K562 (cell line): ENCODE results near the gene NOP14. TPM values are rescaled to one million over a fixed set of nuclear protein-coding genes. Genes with fewer than 3 reads are reported as not detected.

ENCODE experiments used
- ATAC-seq: fragments of 200-7000 bp; cut with Tn5 transposase; 3 replicates; pipeline ENCODE4 v1.9.1; 2020; ENCODE audit warnings: moderate library complexity
- BruUV-seq: library from RNA; stranded (reverse); fragments of 400-500 nt; replicated peaks from 2 replicates; lab custom pipeline; 2021; lab: Mats Ljungman, UMichigan
- CTCF ChIA-PET: fragments of 300-600 bp; formaldehyde crosslinking; extraction: SDS; loops from one replicate; lab custom pipeline; 2021; ENCODE audit warnings: low intra/inter-chr PET ratio; lab: Yijun Ruan, JAX
- POLR2A ChIA-PET: fragments of 300-600, 350-650 bp; sonication (Branson Sonifier 250); formaldehyde crosslinking; extraction: SDS; loops from one replicate; lab custom pipeline; 2021; ENCODE audit warnings: antibody characterized with exemption, inconsistent platforms; lab: Yijun Ruan, JAX
- DNase-seq, 4 experiments: peaks; one replicate each; pipeline versions ENCODE4 v3.0.0 to v3.0.0-alpha.2; 2011 to 2018; ENCODE audit warnings: low spot score in 3 of 4, mixed read lengths in 3 of 4; ENCODE audit errors: extremely low read depth in 1 of 4
- FAIRE-seq: peaks from 2 replicates; lab custom pipeline; 2011; peaks lifted over from hg19 to GRCh38; lab: Jason Lieb, UNC
- H2AFZ ChIP-seq: 2 replicates; pipeline ENCODE4 v1.6.0; 2011; ENCODE audit warnings: low read depth, low read length, control low read depth, inconsistent platforms
- H3K27ac ChIP-seq: fragments of 200-600 bp; 3 replicates; pipeline ENCODE4 v1.8.0; 2011; ENCODE audit warnings: low read depth, mild to moderate bottlenecking, control low read depth, inconsistent platforms, low read length, moderate library complexity, mixed read lengths; ENCODE audit errors: extremely low read depth
- H3K27me3 ChIP-seq, 2 experiments: fragments of 300-600 bp in 1 of 2; 2 replicates in 1 of 2; 3 replicates in 1 of 2; pipeline versions ENCODE4 v1.6.0 to v1.8.0; 2011; ENCODE audit warnings: inconsistent platforms in 2 of 2, low read length in 2 of 2, mild to moderate bottlenecking in 1 of 2, mixed read lengths in 1 of 2, moderate library complexity in 1 of 2; ENCODE audit not compliant: control insufficient read depth in 2 of 2, insufficient read depth in 2 of 2
- H3K36me3 ChIP-seq: fragments of 300-600 bp; 3 replicates; pipeline ENCODE4 v1.8.0; 2011; ENCODE audit warnings: mild to moderate bottlenecking, low read length, inconsistent platforms; ENCODE audit not compliant: control insufficient read depth, insufficient read depth
- H3K4me1 ChIP-seq, 2 experiments: fragments of 200-600 bp in 1 of 2; replicated peaks in 1 of 2; 2 replicates in 1 of 2; 3 replicates in 1 of 2; pipeline versions ENCODE4 v1.5.1 to v1.8.0; 2011; ENCODE audit warnings: inconsistent platforms in 2 of 2, low read length in 2 of 2, mild to moderate bottlenecking in 1 of 2, mixed read lengths in 1 of 2, moderate library complexity in 1 of 2; ENCODE audit not compliant: control insufficient read depth in 2 of 2, insufficient read depth in 2 of 2
- H3K4me2 ChIP-seq: 2 replicates; pipeline ENCODE4 v1.6.1; 2011; ENCODE audit warnings: low read length, control low read depth, inconsistent platforms, mixed read lengths; ENCODE audit not compliant: insufficient read depth
- H3K4me3 ChIP-seq: fragments of 200-600 bp; sonication (generic), shearing (Covaris generic); 2 replicates; pipeline ENCODE4 v1.5.1; 2016; ENCODE audit warnings: control low read depth, inconsistent platforms
- H3K79me2 ChIP-seq: fragments of 200-600 bp; 3 replicates; pipeline ENCODE4 v1.8.0; 2011; ENCODE audit warnings: low read length, inconsistent platforms; ENCODE audit not compliant: control insufficient read depth, insufficient read depth
- H3K9ac ChIP-seq, 2 experiments: 2 replicates each; pipeline versions ENCODE4 v1.6.0 to v1.6.1; 2011; ENCODE audit warnings: low read depth in 2 of 2, low read length in 2 of 2, control low read depth in 1 of 2, inconsistent platforms in 1 of 2, mild to moderate bottlenecking in 1 of 2, mixed read lengths in 1 of 2; ENCODE audit not compliant: insufficient read depth in 1 of 2
- H3K9me1 ChIP-seq: one replicate; pipeline ENCODE4 v1.6.0; 2011; ENCODE audit warnings: inconsistent platforms, mild to moderate bottlenecking, low read length, moderate library complexity; ENCODE audit not compliant: control insufficient read depth, insufficient read depth
- H3K9me3 ChIP-seq: replicated peaks from 2 replicates; pipeline ENCODE4 v1.5.1; 2011; ENCODE audit warnings: low read depth, low read length, inconsistent platforms; ENCODE audit not compliant: control insufficient read depth, insufficient read depth
- H4K20me1 ChIP-seq: replicated peaks from 2 replicates; pipeline ENCODE4 v1.6.1; 2011; ENCODE audit warnings: low read length, inconsistent platforms, mixed read lengths; ENCODE audit not compliant: control insufficient read depth, insufficient read depth
- ESRRA ChIP-seq: fragments of 450-650 bp; IDR thresholded peaks from 2 replicates; pipeline ENCODE4 v1.6.1; 2014; ENCODE audit warnings: low read depth, mild to moderate bottlenecking, moderate library complexity, borderline replicate concordance
- POLR2A ChIP-seq: fragments of 450-650 bp; conservative IDR thresholded peaks from 2 replicates; pipeline ENCODE4 v1.6.1; 2016
- POLR2G ChIP-seq: fragments of 200-400 bp; formaldehyde crosslinking; IDR thresholded peaks from 2 replicates; pipeline ENCODE4 v1.6.1; 2017; ENCODE audit warnings: low read depth, mild to moderate bottlenecking, antibody characterized with exemption, low read length, moderate library complexity
- RBFOX2 ChIP-seq: fragments of 200-400 bp; formaldehyde crosslinking; IDR thresholded peaks from 2 replicates; pipeline ENCODE4 v1.6.1; 2017; ENCODE audit warnings: low read depth, mild to moderate bottlenecking, low read length, moderate library complexity
- XRCC3 ChIP-seq: fragments of 450-650 bp; IDR thresholded peaks from 2 replicates; pipeline ENCODE4 v1.6.1; 2017; ENCODE audit warnings: mild to moderate bottlenecking, moderate library complexity
- WGBS: fragments of 100-300 bp; shearing (Covaris generic); methylation state at CpG from one replicate; pipeline ENCODE4 v1.1.6; 2016; ENCODE audit warnings: low coverage, mixed read lengths; ENCODE audit not compliant: insufficient coverage; ENCODE audit errors: missing lambda C conversion rate; 5-methylcytosine and 5-hydroxymethylcytosine counted together
- in situ Hi-C: fragments of 300-500 bp; cut with MboI; formaldehyde crosslinking; loops from 4 replicates; pipeline ENCODE4 v1.15.0; 2018; ENCODE audit warnings: inconsistent platforms, mixed read lengths
- intact Hi-C: fragments of 100-400 bp; cut with micrococcal nuclease; formaldehyde crosslinking; loops from 2 replicates; pipeline ENCODE4 v1.14.2; 2022
- polyA plus RNA-seq, 8 experiments: library from polyadenylated mRNA; depleted of rRNA in 4 of 8; stranded (reverse) in 5 of 8; unstranded in 3 of 8; fragments of >200 nt; fragmentation: Nextera tagmentation in 2 of 8; fragmentation: Illumina TruSeq in 1 of 8; extraction: Ambion mirVana in 2 of 8; extraction: Trizol in 1 of 8; gene quantifications; 2 replicates each; pipeline versions ENCODE4 v1.2.1 to v1.2.3, GENCODE V29; 2011 to 2014; ENCODE audit warnings: inconsistent platforms in 1 of 8, missing spikeins in 1 of 8
- total RNA-seq, 7 experiments: library from RNA; depleted of rRNA in 6 of 7; stranded (reverse); fragments of >200 nt in 6 of 7; fragmentation: Illumina TruSeq in 2 of 7; extraction: Trizol in 2 of 7; gene quantifications; 2 replicates each; pipeline versions ENCODE4 v1.2.1 to v1.2.3, GENCODE V29; 2011 to 2021; ENCODE audit warnings: low replicate concordance in 1 of 7
- TF ChIP-seq, protein P1 (sequence below): sonication (generic); IDR thresholded peaks from 2 replicates; pipeline ENCODE4 v1.6.1; 2016
- TF ChIP-seq, protein P2 (sequence below): sonication (generic); formaldehyde crosslinking; IDR thresholded peaks from 2 replicates; pipeline ENCODE4 v1.8.0; 2022; ENCODE audit warnings: mild to moderate bottlenecking, missing genetic modification reagents
- TF ChIP-seq, protein P3 (sequence below), 3 experiments: fragments of 200-800 bp in 1 of 3; sonication (Bioruptor generic) in 1 of 3; sonication (generic) in 1 of 3; formaldehyde crosslinking in 1 of 3; IDR thresholded peaks; 2 replicates each; pipeline versions ENCODE4 v1.6.1 to v1.8.0; 2016 to 2022; ENCODE audit warnings: mild to moderate bottlenecking in 2 of 3, missing compliant biosample characterization in 2 of 3, missing genetic modification characterization in 2 of 3, missing genetic modification reagents in 1 of 3

The NOP14 gene
- total and polyA plus RNA-seq, 9 of the 15 experiments (the other 6 are each of a cell fraction or from before 2014, with no cell fraction given): 12.7 to 76.0 (median 50.9) TPM

DNA sequence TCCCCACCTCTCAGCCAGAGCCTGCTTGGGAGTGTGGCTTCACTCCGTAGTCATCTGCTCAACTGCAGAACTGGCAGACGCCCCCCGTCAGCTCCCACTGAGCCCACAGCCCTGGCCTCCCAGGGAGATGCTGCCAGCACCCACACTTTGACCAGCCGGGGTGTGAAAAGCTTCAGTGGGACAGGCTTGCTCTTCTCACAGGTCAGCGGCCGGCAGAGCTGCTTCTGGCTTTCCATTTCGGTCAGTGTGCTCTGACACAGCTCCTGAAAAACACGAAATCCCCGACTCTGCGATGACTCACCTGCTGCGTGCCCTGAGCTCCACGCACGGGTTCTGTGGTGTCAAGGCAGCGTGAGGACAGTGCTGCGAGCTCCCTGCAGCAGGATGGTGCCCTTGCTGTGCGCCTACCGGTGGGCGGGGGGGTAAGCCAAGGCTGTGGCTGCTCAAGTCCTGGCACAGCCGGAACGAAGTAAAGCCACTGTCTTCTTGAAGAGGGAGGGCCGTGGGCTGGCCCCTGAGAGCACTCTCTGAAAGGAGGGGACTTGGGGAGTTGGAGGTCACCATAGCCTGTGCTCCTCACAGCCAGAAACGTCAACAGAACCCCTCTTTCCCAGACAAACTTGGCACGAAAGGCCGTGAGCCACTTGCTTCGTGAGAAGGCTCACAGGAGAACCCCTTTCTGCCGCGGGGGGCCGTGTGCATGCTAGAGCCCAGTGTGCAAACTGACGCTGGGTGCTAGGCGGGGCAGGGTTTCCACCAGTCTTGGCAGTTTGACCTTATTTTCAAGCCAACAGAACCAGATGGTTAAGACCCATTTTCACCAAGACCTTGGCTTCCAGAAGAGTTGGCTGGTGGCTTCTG is 23.6 kb downstream of the NOP14 start:
- ChIA-PET POLR2A (interaction anchor here (0.6 kb wide), 1 partner anchor 10 kb away, joined by 3 read pairs; no protein-coding TSS in a partner anchor), CTCF (no interaction called here)
- intact Hi-C loops (no loop called here), in situ Hi-C loops (no loop called here)
- no peak for DNase-seq
- Histone ChIP-seq H3K36me3 (peaks cover 79% of the 10 kb centered on the region), H3K4me1 (peaks cover 17 to 39% of the 10 kb centered on the region in 2 experiments; a peak in 4 of 5 replicates), H3K4me3 (no peak overlapping the region), H3K27ac (no peak overlapping the region), H2AFZ (no peak overlapping the region), H3K4me2 (no peak overlapping the region), H3K27me3 (no peaks in the 10 kb centered on the region), H3K9me1 (no peaks in the 10 kb centered on the region), H3K9ac (peak overlapping the region in 1 of 2 experiments; percentile 37; a peak in 1 of 4 replicates), H4K20me1 (peaks cover 17% of the 10 kb centered on the region; the same call in 1 of the 2 replicates), H3K9me3 (no peaks in the 10 kb centered on the region), H3K79me2 (peaks cover 16% of the 10 kb centered on the region; the same call in 2 of the 3 replicates)
- BruUV-seq: no TSS peak
- TF ChIP-seq, protein P1, sequence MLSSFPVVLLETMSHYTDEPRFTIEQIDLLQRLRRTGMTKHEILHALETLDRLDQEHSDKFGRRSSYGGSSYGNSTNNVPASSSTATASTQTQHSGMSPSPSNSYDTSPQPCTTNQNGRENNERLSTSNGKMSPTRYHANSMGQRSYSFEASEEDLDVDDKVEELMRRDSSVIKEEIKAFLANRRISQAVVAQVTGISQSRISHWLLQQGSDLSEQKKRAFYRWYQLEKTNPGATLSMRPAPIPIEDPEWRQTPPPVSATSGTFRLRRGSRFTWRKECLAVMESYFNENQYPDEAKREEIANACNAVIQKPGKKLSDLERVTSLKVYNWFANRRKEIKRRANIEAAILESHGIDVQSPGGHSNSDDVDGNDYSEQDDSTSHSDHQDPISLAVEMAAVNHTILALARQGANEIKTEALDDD: no peak
- TF ChIP-seq POLR2A (peak; percentile 33; the same call in 1 of the 2 replicates), ESRRA (no peak), XRCC3 (no peak), RBFOX2 (peak; percentile 52; the same call in 1 of the 2 replicates), POLR2G (peak; percentile 59)
- TF ChIP-seq, protein P2, sequence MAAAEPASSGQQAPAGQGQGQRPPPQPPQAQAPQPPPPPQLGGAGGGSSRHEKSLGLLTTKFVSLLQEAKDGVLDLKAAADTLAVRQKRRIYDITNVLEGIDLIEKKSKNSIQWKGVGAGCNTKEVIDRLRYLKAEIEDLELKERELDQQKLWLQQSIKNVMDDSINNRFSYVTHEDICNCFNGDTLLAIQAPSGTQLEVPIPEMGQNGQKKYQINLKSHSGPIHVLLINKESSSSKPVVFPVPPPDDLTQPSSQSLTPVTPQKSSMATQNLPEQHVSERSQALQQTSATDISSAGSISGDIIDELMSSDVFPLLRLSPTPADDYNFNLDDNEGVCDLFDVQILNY (CRISPR knock-in tag): no peak
- TF ChIP-seq, protein P3, sequence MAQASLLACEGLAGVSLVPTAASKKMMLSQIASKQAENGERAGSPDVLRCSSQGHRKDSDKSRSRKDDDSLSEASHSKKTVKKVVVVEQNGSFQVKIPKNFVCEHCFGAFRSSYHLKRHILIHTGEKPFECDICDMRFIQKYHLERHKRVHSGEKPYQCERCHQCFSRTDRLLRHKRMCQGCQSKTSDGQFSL (CRISPR knock-in tag; IDR thresholded peaks at IDR 0.05): 0 out of 2 replicates have a peak, but pooled peaks have one; percentile 43
- TF ChIP-seq, protein P3 (tag; IDR thresholded peaks at IDR 0.05): no peak
- FAIRE-seq: no peak
- WGBS: 92% methylated on average over 26 of the region's 30 CpGs
- no peak for ATAC-seq
